Naive thymus-derived CD4-positive, alpha-beta T cell (primary cell): ENCODE data around the gene MALRD1. TPM values are rescaled to one million over a fixed set of nuclear protein-coding genes. Genes with fewer than 3 reads are reported as not detected.

ENCODE experiments used
- ATAC-seq: fragments of 150-1000 bp; cut with Tn5 transposase; 2 replicates; pipeline ENCODE4 v1.10.0; 2021; ENCODE audit warnings: mild to moderate bottlenecking, moderate library complexity
- CTCF ChIA-PET: fragments of 350-600 bp; sonication (Branson Sonifier 250); formaldehyde crosslinking; loops from one replicate; lab custom pipeline; 2021; ENCODE audit warnings: antibody characterized with exemption; lab: Charles Lee
- POLR2A ChIA-PET: fragments of 350-600 bp; sonication (Branson Sonifier 250); formaldehyde crosslinking; loops from one replicate; lab custom pipeline; 2021; ENCODE audit warnings: antibody characterized with exemption, inconsistent platforms; lab: Charles Lee
- DNase-seq, 9 donors: peaks; one replicate each; pipeline versions ENCODE4 v3.0.0 to v3.0.0-alpha.2; 2020 to 2022; ENCODE audit warnings: mixed read lengths in 1 of 9
- H3K27ac ChIP-seq: one replicate; pipeline ENCODE4 v1.7.0; 2013; ENCODE audit warnings: mild to moderate bottlenecking, low read depth, low read length, moderate library complexity
- H3K27me3 ChIP-seq, 2 donors: one replicate each; pipeline ENCODE4 v1.7.0; 2013; ENCODE audit warnings: low read length in 2 of 2, mild to moderate bottlenecking in 2 of 2, moderate library complexity in 2 of 2; ENCODE audit not compliant: control insufficient read depth in 2 of 2, insufficient read depth in 2 of 2
- H3K36me3 ChIP-seq, 3 experiments: 1 replicate in 2 of 3; 2 replicates in 1 of 3; pipeline ENCODE4 v1.7.0; 2013; ENCODE audit warnings: low read length in 3 of 3, mild to moderate bottlenecking in 3 of 3, moderate library complexity in 1 of 3; ENCODE audit not compliant: insufficient read depth in 3 of 3, control insufficient read depth in 2 of 3
- H3K4me1 ChIP-seq, 2 donors: one replicate each; pipeline ENCODE4 v1.7.0; 2013; ENCODE audit warnings: low read length in 2 of 2, mild to moderate bottlenecking in 2 of 2, moderate library complexity in 1 of 2; ENCODE audit not compliant: control insufficient read depth in 2 of 2, insufficient read depth in 2 of 2
- H3K4me3 ChIP-seq: 2 replicates; pipeline ENCODE4 v1.7.0; 2013; ENCODE audit warnings: mild to moderate bottlenecking, low read length
- H3K9me3 ChIP-seq, 3 experiments: 1 replicate in 2 of 3; 2 replicates in 1 of 3; pipeline ENCODE4 v1.7.0; 2013; ENCODE audit warnings: low read length in 3 of 3; ENCODE audit not compliant: control insufficient read depth in 2 of 3
- H3K27ac Mint-ChIP-seq, 9 donors: one replicate each; pipeline ENCODE4 v1.8.0; 2020 to 2022; ENCODE audit warnings: mixed read lengths in 9 of 9, mild to moderate bottlenecking in 8 of 9, moderate library complexity in 5 of 9, inconsistent platforms in 2 of 9
- H3K27me3 Mint-ChIP-seq, 5 donors: one replicate each; pipeline ENCODE4 v1.8.0; 2021 to 2022; ENCODE audit warnings: mixed read lengths in 5 of 5, mild to moderate bottlenecking in 1 of 5
- H3K36me3 Mint-ChIP-seq, 5 donors: one replicate each; pipeline ENCODE4 v1.8.0; 2020 to 2022; ENCODE audit warnings: mixed read lengths in 5 of 5, mild to moderate bottlenecking in 3 of 5, inconsistent platforms in 1 of 5
- H3K4me1 Mint-ChIP-seq, 7 donors: one replicate each; pipeline ENCODE4 v1.8.0; 2020 to 2022; ENCODE audit warnings: mixed read lengths in 7 of 7, mild to moderate bottlenecking in 3 of 7, inconsistent platforms in 1 of 7
- H3K4me3 Mint-ChIP-seq, 10 donors: one replicate each; pipeline ENCODE4 v1.8.0; 2020 to 2022; ENCODE audit warnings: mild to moderate bottlenecking in 10 of 10, mixed read lengths in 10 of 10, moderate library complexity in 6 of 10, inconsistent platforms in 2 of 10
- H3K9me3 Mint-ChIP-seq, 11 donors: one replicate each; pipeline ENCODE4 v1.8.0; 2020 to 2022; ENCODE audit warnings: mixed read lengths in 11 of 11, mild to moderate bottlenecking in 4 of 11, inconsistent platforms in 1 of 11, moderate library complexity in 1 of 11
- intact Hi-C, 2 donors: fragments of 100-400 bp; cut with micrococcal nuclease; formaldehyde crosslinking; loops; one replicate each; pipeline ENCODE4 v1.15.1; 2023
- polyA plus RNA-seq, 2 donors: library from polyadenylated mRNA; unstranded; fragments of 300-500 nt; fragmentation: Illumina TruSeq; gene quantifications; one replicate each; pipeline ENCODE4 v1.2.3, GENCODE V29; 2021
- total RNA-seq, 6 experiments: library from RNA in 5 of 6; stranded (reverse) in 5 of 6; gene quantifications; 1 replicate in 5 of 6; 2 replicates in 1 of 6; pipeline ENCODE4 v1.2.3 and lab custom pipeline; 2021 to 2026

The MALRD1 gene
- total and polyA plus RNA-seq, 7 experiments from 2014 or later: 0.16 to 1.1 TPM; not detected in 5

DNA sequence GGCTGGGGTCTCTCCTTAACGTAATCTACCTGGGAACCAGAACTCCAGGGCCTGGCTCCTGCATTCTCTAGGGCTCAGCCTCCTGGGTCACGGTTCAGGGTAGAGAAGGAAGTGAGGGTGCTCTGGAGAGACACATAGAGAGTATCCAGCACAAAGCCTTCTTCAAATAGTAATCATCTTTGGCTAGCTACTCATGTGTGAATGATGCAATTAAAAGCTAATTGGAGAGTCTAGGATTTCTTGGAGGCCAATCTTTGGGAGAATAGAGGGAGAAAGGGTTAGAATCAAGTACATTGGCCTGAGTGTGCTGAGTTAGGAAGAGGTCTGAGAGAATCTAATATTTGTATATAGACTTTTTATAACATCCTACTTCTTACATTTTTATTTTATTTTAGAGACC, 24.0 kb upstream of the MALRD1 start:
- H3K9me3 Mint-ChIP-seq: peaks cover 0 to 16% (median 0%) of the 10 kb centered on the region in 11 donors
- H3K4me1 Mint-ChIP-seq: no peaks in the 10 kb centered on the region
- no peak overlapping the region for H3K4me3 Mint-ChIP-seq
- no peaks in the 10 kb centered on the region for H3K9me3 ChIP-seq
- H3K27me3 ChIP-seq: no peaks in the 10 kb centered on the region
- no peaks in the 10 kb centered on the region for H3K4me1 ChIP-seq
- H3K36me3 Mint-ChIP-seq: no peaks in the 10 kb centered on the region
- intact Hi-C loops: no loop called here
- ChIA-PET POLR2A (no interaction called here), CTCF (no interaction called here)
- H3K27me3 Mint-ChIP-seq: no peaks in the 10 kb centered on the region
- DNase-seq (no peak), ATAC-seq (no peak)
- H3K36me3 ChIP-seq: no peaks in the 10 kb centered on the region
- H3K4me3 ChIP-seq: no peak overlapping the region
- no peak overlapping the region for H3K27ac ChIP-seq
- H3K27ac Mint-ChIP-seq: no peak overlapping the region

DNA sequence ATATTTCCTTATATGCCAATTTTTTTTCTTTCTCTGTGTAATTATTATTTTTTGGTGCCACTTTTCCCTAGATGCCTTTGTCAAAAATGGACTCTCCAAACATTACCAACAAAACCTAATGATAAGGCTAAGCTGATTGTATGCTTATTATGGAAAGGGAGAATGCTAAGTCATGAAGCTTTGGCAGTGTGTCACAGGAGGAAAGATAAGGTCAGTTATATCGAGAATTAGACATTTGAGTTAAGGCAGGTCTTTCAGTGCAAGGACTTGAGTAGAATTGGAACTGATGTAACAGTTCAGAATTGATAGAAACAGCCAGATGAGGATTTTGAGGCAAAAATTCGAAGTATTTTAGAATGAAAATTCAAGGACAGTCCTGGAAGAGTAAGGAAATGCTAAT, 16.8 kb upstream of the MALRD1 start:
- H3K9me3 Mint-ChIP-seq: peaks cover 0 to 14% (median 3%) of the 10 kb centered on the region in 11 donors
- H3K4me1 Mint-ChIP-seq: no peaks in the 10 kb centered on the region
- H3K27ac ChIP-seq: no peak overlapping the region
- no peaks in the 10 kb centered on the region for H3K9me3 ChIP-seq
- no peaks in the 10 kb centered on the region for H3K36me3 ChIP-seq
- CTCF ChIA-PET: no interaction called here
- no peaks in the 10 kb centered on the region for H3K27me3 Mint-ChIP-seq
- ATAC-seq: no peak
- DNase-seq: no peak
- H3K4me3 ChIP-seq: no peak overlapping the region
- H3K4me1 ChIP-seq: no peaks in the 10 kb centered on the region
- no peak overlapping the region for H3K4me3 Mint-ChIP-seq
- no peak overlapping the region for H3K27ac Mint-ChIP-seq
- POLR2A ChIA-PET: no interaction called here
- no peaks in the 10 kb centered on the region for H3K27me3 ChIP-seq
- H3K36me3 Mint-ChIP-seq: no peaks in the 10 kb centered on the region
- intact Hi-C loops: no loop called here

DNA sequence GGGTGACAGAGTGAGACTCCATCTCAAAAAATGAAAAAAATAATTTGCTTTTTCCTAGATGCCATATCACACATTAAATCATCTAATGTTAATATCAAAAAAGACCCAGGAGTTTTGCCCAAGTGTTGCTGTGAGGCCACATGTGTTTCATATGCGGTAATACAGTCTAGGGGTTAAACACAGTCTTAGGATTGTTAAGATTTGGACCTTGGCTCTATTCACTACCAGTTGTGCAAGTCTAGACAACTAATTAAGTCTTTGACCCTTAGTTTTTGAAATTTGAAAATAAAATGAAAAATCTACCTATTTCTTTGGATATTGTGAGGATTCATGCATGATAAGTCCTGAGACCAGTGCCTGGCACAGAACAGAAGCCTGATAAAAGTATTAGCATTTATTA, 14.9 kb upstream of the MALRD1 start:
- ATAC-seq (no peak), DNase-seq (no peak)
- no peak overlapping the region for H3K27ac ChIP-seq
- Mint-ChIP-seq H3K4me1 (no peaks in the 10 kb centered on the region), H3K27me3 (no peaks in the 10 kb centered on the region), H3K27ac (no peak overlapping the region), H3K36me3 (no peaks in the 10 kb centered on the region), H3K4me3 (no peak overlapping the region), H3K9me3 (peaks cover 0 to 14% (median 3%) of the 10 kb centered on the region in 11 donors)
- H3K36me3 ChIP-seq: no peaks in the 10 kb centered on the region
- CTCF ChIA-PET: interaction anchor here (0.6 kb wide), 1 partner anchor 53 kb away, joined by 7 read pairs; no protein-coding TSS in a partner anchor
- H3K27me3 ChIP-seq: no peaks in the 10 kb centered on the region
- H3K4me1 ChIP-seq: no peaks in the 10 kb centered on the region
- POLR2A ChIA-PET: no interaction called here
- intact Hi-C loops: no loop called here
- H3K4me3 ChIP-seq: no peak overlapping the region
- no peaks in the 10 kb centered on the region for H3K9me3 ChIP-seq

DNA sequence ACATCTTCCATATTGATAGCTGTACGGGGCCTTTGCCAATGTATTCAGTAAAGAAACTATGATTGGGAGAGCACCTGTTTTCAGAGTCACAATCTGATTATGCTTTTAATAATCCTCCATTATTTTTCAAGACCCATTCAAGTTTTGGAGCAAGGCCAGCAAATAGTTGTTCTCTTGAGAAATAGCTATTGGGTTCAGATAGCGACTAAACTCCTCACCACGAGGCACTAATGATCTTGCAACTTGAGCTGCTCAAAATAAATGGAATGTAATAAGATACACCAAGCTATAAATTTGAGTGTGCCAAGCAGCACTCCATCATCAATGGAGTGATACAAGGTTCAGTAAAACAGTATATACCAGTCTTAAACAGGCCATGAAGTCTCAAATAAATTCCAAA, 7.4 kb upstream of the MALRD1 start:
- intact Hi-C loops: no loop called here
- no peaks in the 10 kb centered on the region for H3K4me1 Mint-ChIP-seq
- H3K4me3 Mint-ChIP-seq: no peak overlapping the region
- Histone ChIP-seq H3K9me3 (no peaks in the 10 kb centered on the region), H3K36me3 (no peaks in the 10 kb centered on the region), H3K4me1 (no peaks in the 10 kb centered on the region), H3K27me3 (no peaks in the 10 kb centered on the region), H3K4me3 (no peak overlapping the region), H3K27ac (no peak overlapping the region)
- H3K36me3 Mint-ChIP-seq: no peaks in the 10 kb centered on the region
- no peak overlapping the region for H3K27ac Mint-ChIP-seq
- POLR2A ChIA-PET: no interaction called here
- CTCF ChIA-PET: no interaction called here
- H3K27me3 Mint-ChIP-seq: no peaks in the 10 kb centered on the region
- peaks cover 0 to 14% (median 3%) of the 10 kb centered on the region in 11 donors for H3K9me3 Mint-ChIP-seq
- DNase-seq (no peak), ATAC-seq (no peak)

DNA sequence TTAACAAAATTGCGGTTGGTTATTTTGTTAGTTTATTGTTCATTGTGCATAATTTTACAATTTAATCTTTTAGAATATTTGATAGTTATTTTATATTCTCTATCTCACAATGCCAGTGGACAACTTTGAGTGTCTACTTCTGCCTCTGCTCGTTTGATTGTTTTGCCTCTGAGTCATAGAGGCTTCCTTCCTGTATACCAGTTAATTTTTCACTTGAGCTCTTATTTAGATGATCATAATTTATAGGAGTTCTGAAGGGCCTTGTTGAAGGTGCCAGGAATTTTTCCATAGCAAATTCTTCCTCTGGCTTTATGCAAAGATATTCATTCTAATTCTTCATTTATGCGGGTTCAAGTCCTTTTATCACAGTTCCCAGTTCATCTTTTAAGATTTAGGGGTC, 5.2 kb upstream of the MALRD1 start:
- Histone ChIP-seq H3K4me3 (no peak overlapping the region), H3K36me3 (no peaks in the 10 kb centered on the region), H3K27ac (no peak overlapping the region), H3K4me1 (no peaks in the 10 kb centered on the region), H3K27me3 (no peaks in the 10 kb centered on the region), H3K9me3 (no peaks in the 10 kb centered on the region)
- DNase-seq (no peak), ATAC-seq (no peak)
- H3K9me3 Mint-ChIP-seq: peaks cover 0 to 8% (median 3%) of the 10 kb centered on the region in 11 donors
- no peak overlapping the region for H3K27ac Mint-ChIP-seq
- intact Hi-C loops: no loop called here
- no peaks in the 10 kb centered on the region for H3K4me1 Mint-ChIP-seq
- ChIA-PET POLR2A (no interaction called here), CTCF (no interaction called here)
- no peaks in the 10 kb centered on the region for H3K27me3 Mint-ChIP-seq
- H3K4me3 Mint-ChIP-seq: no peak overlapping the region
- no peaks in the 10 kb centered on the region for H3K36me3 Mint-ChIP-seq

DNA sequence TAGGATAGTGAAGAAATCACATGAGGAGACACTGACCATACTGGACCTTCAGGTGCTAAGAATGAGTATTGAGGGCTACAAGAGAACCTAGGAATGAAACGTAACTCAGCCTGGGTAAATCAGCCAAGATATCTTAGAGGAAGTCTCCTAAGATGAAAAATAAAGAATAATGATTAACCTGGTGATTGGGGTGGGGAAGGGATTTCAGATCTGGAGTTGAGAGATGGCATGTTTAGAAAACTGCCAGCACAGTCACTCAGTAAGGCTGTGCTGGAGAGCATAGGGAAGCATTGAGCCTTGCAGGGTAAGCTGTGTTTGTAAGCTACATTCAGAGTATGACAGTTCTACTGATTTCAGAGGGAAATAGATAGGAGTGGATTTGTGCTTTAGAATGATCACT, 1.9 kb upstream of the MALRD1 start:
- no peak overlapping the region for H3K4me3 Mint-ChIP-seq
- intact Hi-C loops: no loop called here

DNA sequence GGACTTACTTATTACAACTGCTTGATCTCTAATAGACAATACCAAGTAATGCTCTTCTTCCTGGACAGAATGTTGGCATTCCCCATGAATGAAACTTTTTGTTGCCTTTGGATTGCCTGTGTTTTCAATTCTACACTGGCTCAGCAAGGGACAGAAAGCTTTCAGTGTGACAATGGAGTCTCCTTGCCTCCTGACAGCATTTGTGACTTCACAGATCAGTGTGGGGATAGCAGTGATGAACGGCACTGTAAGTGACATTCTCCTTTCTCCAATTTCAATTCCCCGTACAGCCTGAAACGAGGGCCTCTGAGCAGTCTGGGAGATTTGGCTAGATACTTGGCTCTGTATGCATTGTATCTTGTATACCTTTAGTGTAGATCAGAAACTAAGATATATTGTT, 290 bp downstream of the MALRD1 start:
- Mint-ChIP-seq H3K4me1 (no peaks in the 10 kb centered on the region), H3K4me3 (no peak overlapping the region), H3K27me3 (no peaks in the 10 kb centered on the region), H3K9me3 (peaks cover 0 to 24% (median 6%) of the 10 kb centered on the region in 11 donors), H3K36me3 (no peaks in the 10 kb centered on the region), H3K27ac (no peak overlapping the region)
- POLR2A ChIA-PET: no interaction called here
- no peaks in the 10 kb centered on the region for H3K27me3 ChIP-seq
- H3K36me3 ChIP-seq: no peaks in the 10 kb centered on the region
- no peaks in the 10 kb centered on the region for H3K4me1 ChIP-seq
- no peak overlapping the region for H3K4me3 ChIP-seq
- H3K9me3 ChIP-seq: no peaks in the 10 kb centered on the region
- CTCF ChIA-PET: no interaction called here
- intact Hi-C loops: no loop called here
- ATAC-seq (no peak), DNase-seq (no peak)
- H3K27ac ChIP-seq: no peak overlapping the region

More for the DNA sequence above, 1.9 kb upstream of the MALRD1 start:
- Mint-ChIP-seq H3K27ac (no peak overlapping the region), H3K27me3 (no peaks in the 10 kb centered on the region), H3K36me3 (no peaks in the 10 kb centered on the region), H3K9me3 (peaks cover 0 to 15% (median 3%) of the 10 kb centered on the region in 11 donors), H3K4me1 (no peaks in the 10 kb centered on the region)
- ATAC-seq (no peak), DNase-seq (no peak)
- ChIA-PET CTCF (no interaction called here), POLR2A (no interaction called here)
- Histone ChIP-seq H3K4me3 (no peak overlapping the region), H3K27me3 (no peaks in the 10 kb centered on the region), H3K27ac (no peak overlapping the region), H3K36me3 (no peaks in the 10 kb centered on the region), H3K9me3 (no peaks in the 10 kb centered on the region), H3K4me1 (no peaks in the 10 kb centered on the region)
